SK-N-SH treated with all-trans-retinoic acid at 6 μM for 48 hours (cell line): ENCODE data around the gene COX20.

Experiments
- ARNTL ChIP-seq: fragments of 450-650 bp; formaldehyde crosslinking; IDR thresholded peaks from 2 replicates; pipeline ENCODE4 v1.5.0; 2020; ENCODE audit warnings: low read depth, mild to moderate bottlenecking, moderate library complexity, borderline replicate concordance
- BACH2 ChIP-seq: fragments of 250-450 bp; sonication (Bioruptor Pico); IDR thresholded peaks from 2 replicates; pipeline ENCODE4 v1.9.0; 2021; ENCODE audit warnings: mild to moderate bottlenecking, borderline replicate concordance
- CREB5 ChIP-seq: fragments of 250-450 bp; sonication (Bioruptor Pico); IDR thresholded peaks from 2 replicates; pipeline ENCODE4 v1.5.1; 2020; ENCODE audit warnings: low read depth, mild to moderate bottlenecking, moderate library complexity
- CSDC2 ChIP-seq: fragments of 250-450 bp; sonication (Bioruptor Pico); IDR thresholded peaks from 2 replicates; pipeline ENCODE4 v1.5.0; 2020; ENCODE audit warnings: mild to moderate bottlenecking, moderate library complexity
- CSRNP3 ChIP-seq: fragments of 250-450 bp; sonication (Bioruptor Pico); IDR thresholded peaks from 2 replicates; pipeline ENCODE4 v1.5.1; 2021; ENCODE audit warnings: mild to moderate bottlenecking, moderate library complexity
- PATZ1 ChIP-seq: fragments of 250-450 bp; sonication (Bioruptor Pico); IDR thresholded peaks from 2 replicates; pipeline ENCODE4 v1.8.0; 2020; ENCODE audit warnings: mild to moderate bottlenecking, moderate library complexity, borderline replicate concordance
- PPARA ChIP-seq: fragments of 250-450 bp; sonication (Bioruptor Pico); IDR thresholded peaks from 2 replicates; pipeline ENCODE4 v1.5.0; 2020; ENCODE audit warnings: mild to moderate bottlenecking, borderline replicate concordance
- SNAI2 ChIP-seq: fragments of 250-450 bp; sonication (Bioruptor Pico); IDR thresholded peaks from 2 replicates; pipeline ENCODE4 v1.5.0; 2020; ENCODE audit warnings: mild to moderate bottlenecking, moderate library complexity
- TCF4 ChIP-seq: fragments of 250-450 bp; sonication (Bioruptor Pico); IDR thresholded peaks from 2 replicates; pipeline ENCODE4 v1.8.0; 2021; ENCODE audit warnings: mild to moderate bottlenecking, moderate library complexity, borderline replicate concordance
- TOX ChIP-seq: fragments of 250-450 bp; sonication (Bioruptor Pico); IDR thresholded peaks from 2 replicates; pipeline ENCODE4 v1.8.0; 2021; ENCODE audit warnings: mild to moderate bottlenecking, moderate library complexity, borderline replicate concordance
- ZC3H10 ChIP-seq: fragments of 250-450 bp; sonication (Bioruptor Pico); IDR thresholded peaks from 2 replicates; pipeline ENCODE4 v1.5.1; 2021; ENCODE audit warnings: mild to moderate bottlenecking, moderate library complexity
- ZFP3 ChIP-seq: fragments of 250-450 bp; sonication (Bioruptor Pico); IDR thresholded peaks from 2 replicates; pipeline ENCODE4 v1.5.0; 2020; ENCODE audit warnings: mild to moderate bottlenecking, moderate library complexity
- ZFP30 ChIP-seq: fragments of 450-650 bp; formaldehyde crosslinking; IDR thresholded peaks from 2 replicates; pipeline ENCODE4 v1.5.0; 2022; ENCODE audit warnings: mild to moderate bottlenecking, moderate library complexity
- ZNF8 ChIP-seq: fragments of 450-650 bp; formaldehyde crosslinking; IDR thresholded peaks from 2 replicates; pipeline ENCODE4 v1.5.0; 2020; ENCODE audit warnings: mild to moderate bottlenecking, moderate library complexity

- TF ChIP-seq CREB5 (CRISPR knock-in tag) (no peak), PATZ1 (CRISPR knock-in tag) (no peak), ZFP3 (CRISPR knock-in tag) (no peak), CSRNP3 (no peak), ZFP30 (CRISPR knock-in tag) (no peak), BACH2 (no peak), ARNTL (CRISPR knock-in tag) (no peak), SNAI2 (CRISPR knock-in tag) (no peak), CSDC2 (CRISPR knock-in tag) (no peak), ZC3H10 (no peak), ZNF8 (CRISPR knock-in tag) (no peak), TOX (CRISPR knock-in tag) (no peak), TCF4 (CRISPR knock-in tag) (no peak), PPARA (CRISPR knock-in tag) (no peak)
Observed at GRCh38 chr1:244841273-244841927, 5.9 kb downstream of the COX20 start.
